GM12865 (cell line): ENCODE measurements around the gene SUPT7L.

ENCODE experiments used
- DNase-seq: peaks from one replicate; pipeline ENCODE4 v3.0.0; 2010; ENCODE audit warnings: low read depth
- H3K4me3 ChIP-seq: 2 replicates; pipeline ENCODE4 v1.5.1; 2011; ENCODE audit warnings: mild to moderate bottlenecking, low read depth, low read length, control low read depth
- TF ChIP-seq, protein P1 (sequence below): IDR thresholded peaks from 2 replicates; pipeline ENCODE4 v1.5.1; 2011; ENCODE audit warnings: low read length, control low read depth, low read depth, inconsistent platforms; ENCODE audit not compliant: insufficient read depth; ENCODE audit errors: missing control alignments

SUPT7L gene

DNA sequence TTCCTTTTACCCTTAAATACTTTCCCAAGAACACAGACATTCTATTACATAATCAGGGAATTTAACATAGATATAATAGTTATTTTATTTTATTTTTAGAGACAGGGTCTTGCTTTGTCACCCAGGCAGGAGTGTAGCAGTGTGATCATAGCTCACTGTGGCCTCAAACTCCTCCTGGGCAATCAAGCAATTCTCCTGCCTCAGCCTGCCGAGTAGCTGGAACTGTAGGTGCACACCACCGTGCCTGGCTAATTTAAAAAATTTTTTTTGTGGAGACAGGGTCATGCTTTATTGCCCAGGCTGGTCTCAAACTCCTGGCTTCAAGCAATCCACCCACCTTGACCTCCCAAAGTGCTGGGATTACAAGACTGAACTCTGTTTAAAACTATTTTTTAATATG is 45.9 kb upstream of the SUPT7L start:
- no peak for DNase-seq
- TF ChIP-seq, protein P1, sequence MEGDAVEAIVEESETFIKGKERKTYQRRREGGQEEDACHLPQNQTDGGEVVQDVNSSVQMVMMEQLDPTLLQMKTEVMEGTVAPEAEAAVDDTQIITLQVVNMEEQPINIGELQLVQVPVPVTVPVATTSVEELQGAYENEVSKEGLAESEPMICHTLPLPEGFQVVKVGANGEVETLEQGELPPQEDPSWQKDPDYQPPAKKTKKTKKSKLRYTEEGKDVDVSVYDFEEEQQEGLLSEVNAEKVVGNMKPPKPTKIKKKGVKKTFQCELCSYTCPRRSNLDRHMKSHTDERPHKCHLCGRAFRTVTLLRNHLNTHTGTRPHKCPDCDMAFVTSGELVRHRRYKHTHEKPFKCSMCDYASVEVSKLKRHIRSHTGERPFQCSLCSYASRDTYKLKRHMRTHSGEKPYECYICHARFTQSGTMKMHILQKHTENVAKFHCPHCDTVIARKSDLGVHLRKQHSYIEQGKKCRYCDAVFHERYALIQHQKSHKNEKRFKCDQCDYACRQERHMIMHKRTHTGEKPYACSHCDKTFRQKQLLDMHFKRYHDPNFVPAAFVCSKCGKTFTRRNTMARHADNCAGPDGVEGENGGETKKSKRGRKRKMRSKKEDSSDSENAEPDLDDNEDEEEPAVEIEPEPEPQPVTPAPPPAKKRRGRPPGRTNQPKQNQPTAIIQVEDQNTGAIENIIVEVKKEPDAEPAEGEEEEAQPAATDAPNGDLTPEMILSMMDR, result no peak
- H3K4me3 ChIP-seq, result no peak overlapping the region

DNA sequence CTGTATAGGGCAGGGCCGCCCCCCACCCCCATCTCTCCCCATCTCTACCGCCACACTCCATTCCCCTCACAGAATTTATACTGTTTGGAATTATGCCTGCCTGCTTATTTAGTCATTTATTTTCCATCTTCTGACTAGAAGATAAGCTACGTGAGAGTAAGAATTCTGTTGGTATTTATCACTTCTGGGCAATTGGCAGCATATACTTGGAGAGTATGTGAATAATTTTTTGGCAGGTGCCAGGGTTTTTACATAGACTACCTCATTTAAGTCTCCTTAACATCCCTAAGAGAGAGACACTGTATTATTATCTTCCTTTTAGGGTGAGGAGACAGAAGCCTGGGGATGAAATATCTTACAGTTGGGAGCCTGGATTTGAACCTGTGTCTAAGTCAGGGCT is 45.3 kb upstream of the SUPT7L start:
- no peak overlapping the region for H3K4me3 ChIP-seq
- TF ChIP-seq, protein P1, result no peak
- no peak for DNase-seq

DNA sequence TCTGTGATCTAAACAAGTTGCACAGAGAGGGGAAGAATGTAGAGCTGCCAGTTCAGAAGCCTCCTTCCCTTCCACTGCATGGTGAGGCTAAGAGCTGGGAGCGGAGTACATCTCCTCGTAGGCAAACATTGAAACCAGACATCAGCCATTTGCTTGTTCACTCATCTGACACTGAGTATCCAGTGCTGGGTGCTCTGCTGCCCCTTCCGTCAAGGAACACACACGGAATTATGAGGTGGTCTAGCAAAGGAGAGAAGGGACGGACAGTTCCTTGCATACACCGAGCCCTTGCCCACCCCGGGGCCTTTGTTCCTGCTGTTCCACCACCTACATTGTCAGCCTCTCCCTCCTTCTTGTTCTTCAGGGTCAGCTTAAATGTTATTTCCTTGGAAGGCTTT is 44.8 kb upstream of the SUPT7L start:
- DNase-seq, result no peak
- TF ChIP-seq, protein P1, result no peak
- no peak overlapping the region for H3K4me3 ChIP-seq

DNA sequence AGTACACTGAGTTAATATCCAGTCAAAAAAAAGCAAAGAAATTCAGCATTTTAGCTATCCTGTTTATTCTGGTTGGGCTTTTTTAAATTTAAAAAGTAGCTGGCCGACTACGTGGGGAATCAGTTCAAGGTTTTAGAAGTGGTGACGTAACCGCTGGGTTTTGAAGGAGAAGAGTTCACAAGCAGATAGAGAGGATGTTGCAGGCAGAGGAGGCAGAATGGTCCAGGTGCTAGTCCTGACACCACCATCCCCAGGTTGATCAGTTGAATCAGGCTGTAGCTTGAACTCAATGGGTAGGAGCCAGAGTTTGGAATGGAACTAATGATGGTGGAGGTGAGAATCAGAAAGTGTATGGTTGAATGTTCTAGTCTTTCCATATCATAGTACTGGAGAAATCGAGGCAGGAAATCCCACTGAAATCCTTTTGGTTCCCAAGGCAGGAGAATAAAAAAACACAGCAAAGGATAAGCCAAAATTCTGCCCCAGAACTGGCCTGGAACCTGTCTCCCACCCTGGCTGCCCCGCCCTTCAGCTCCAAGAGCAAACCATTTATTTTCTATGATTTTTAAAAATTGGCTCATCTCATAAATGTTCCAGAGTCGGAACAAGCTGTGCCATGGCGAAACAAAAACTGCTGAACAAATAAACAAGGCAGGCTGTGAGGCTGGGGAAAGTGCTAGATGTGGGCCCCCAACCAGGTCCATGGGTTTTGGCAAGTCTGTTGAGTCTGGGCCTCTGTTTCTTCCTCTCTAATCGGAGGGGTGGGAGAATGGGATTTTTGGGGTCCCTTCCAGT is 44.2 kb upstream of the SUPT7L start:
- no peak overlapping the region for H3K4me3 ChIP-seq
- no peak for DNase-seq

DNA sequence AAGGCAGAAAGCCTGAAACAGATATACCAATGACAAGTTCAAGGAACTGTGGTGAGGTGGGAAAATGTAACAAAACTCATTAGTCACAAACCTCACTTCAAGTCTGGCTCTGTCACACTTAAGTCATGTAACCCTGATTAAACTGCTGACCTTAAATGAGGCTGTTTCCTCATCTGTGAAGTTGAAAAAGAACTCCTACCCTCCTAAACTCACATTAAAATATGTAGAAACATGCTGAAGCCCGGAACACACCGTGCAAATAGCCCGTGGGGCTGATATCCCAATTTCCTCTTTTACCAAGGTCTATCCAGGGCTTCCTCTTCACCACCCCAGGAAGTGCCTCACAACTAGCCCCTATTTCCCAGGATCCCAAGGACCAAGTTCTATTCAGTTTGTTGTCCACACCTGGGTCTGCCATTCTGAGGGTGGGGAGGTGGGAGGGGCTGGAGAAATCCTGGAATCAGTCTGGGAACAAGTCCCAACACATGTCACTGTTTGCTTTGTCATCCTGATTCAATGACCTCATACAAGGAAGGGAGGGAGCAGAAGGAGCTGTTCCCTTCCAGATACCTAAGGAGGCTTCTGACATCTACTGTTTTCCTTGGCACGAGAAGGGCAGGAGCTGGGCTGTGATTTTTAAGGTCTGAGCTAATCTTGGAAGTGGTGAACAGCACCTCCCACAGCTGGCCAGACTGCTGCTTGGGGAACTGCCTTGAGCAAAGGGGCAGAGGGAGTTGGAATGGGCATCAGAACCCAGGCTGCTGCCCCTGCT is 42.6 kb upstream of the SUPT7L start:
- TF ChIP-seq, protein P1, result no peak
- DNase-seq, result no peak
- no peak overlapping the region for H3K4me3 ChIP-seq

More for the DNA sequence above, 44.2 kb upstream of the SUPT7L start:
- TF ChIP-seq, protein P1, result no peak

DNA sequence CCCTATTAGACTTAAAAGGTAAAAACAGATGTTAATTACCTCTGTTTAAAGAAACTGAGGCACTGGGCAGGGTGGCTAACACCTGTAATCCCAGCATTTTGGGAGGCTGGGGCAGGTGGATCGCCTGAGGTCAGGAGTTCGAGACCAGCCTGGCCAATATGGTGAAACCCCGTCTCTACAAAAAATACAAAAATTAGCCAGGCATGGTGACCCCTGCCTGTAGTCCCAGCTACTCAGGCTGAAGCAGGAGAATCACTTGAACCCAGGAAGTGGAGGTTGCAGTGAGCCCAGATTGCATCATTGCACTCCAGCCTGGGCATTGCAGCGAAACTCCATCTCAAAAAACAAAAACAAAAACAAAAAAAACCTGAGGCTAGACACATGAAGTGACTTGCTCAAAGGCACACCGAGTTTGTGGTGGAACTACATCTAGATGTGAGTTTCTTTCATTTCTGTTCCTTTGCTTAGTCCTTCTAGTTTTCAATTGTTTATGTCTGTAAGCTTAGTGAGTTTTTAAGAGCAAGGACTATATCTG is 41.0 kb upstream of the SUPT7L start:
- H3K4me3 ChIP-seq, result no peak overlapping the region
- no peak for DNase-seq
- TF ChIP-seq, protein P1, result no peak
